Fibroblast of skin of right quadriceps (primary cell): ENCODE results near the gene TCF19.
"Not testable (repeated sequence)": the region's sequence is repeated elsewhere in the genome, so short reads cannot be mapped to it uniquely, and the experiment has no call there.

Source experiments
- DNase-seq: peaks from one replicate; pipeline ENCODE4 v3.0.0-alpha.2; 2013

Gene TCF19

DNA sequence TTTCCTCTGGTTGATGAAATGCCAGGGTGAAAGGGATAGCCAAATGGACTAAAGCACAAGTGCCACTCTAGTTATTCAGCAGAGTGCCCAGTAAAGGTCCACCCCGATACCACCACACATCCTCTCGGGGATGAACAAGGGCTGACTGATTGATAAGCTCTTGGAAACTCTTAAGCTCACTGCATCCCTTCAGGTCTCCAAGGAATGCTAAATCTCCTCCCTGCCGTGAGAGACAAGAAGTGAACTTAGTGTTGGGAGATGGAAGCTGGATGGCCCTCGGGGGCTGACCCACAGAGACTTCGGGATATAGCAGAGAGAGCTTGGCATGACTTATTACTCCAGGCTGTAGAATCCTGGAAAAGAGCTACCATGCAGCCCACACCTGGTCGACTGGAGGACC is 25.5 kb downstream of the TCF19 start:
- not testable (repeated sequence) for DNase-seq

DNA sequence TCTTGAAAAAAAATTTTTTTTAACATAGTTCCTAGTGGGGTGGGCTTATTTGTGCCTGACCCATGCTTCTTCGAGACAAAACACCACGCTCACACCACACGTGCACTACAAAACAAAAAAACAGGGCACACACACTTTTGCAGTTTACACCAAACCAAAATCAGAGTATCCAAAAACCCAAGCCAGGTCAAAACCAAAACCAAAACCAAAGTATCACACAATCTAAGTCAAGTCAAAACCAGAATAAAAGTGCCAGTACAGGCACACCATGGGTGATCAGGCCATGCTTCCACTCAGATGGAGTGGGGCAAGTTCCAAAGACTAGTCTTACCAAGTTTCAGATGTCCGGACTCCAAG is 27.3 kb downstream of the TCF19 start:
- DNase-seq = not testable (repeated sequence)

DNA sequence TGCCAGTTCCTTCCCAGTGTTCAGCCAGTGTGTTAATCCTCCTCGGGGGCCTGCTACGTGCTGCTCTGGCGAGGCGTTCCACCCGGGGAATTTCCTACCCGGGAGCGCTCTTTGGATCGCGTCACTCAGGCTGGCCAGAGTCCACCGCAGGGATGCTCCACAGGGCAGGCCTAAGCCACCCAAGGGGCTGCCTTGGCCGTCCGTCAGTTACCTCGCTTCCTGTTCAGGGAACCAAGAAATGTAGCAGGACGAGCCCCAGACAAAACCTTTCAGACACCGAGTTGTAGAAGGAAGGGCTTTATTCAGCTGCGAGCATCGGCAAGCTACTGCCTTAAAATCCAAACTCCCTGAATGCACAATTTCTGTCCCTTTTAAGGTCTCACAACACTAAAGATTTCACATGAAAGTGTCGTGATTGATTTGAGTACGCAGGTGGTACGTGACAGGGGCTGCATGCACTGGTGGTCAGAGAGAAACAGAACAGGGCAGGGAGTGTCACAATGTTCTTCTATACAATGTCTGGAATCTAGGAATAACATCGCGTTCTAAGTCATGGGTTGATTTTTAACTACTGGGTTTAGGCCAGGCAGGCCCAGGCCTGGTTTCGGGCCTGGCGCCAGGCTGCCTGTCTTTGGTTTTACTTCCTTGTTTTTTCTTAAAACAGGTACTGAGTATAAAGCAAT is 27.8 kb downstream of the TCF19 start:
- DNase-seq = no peak

DNA sequence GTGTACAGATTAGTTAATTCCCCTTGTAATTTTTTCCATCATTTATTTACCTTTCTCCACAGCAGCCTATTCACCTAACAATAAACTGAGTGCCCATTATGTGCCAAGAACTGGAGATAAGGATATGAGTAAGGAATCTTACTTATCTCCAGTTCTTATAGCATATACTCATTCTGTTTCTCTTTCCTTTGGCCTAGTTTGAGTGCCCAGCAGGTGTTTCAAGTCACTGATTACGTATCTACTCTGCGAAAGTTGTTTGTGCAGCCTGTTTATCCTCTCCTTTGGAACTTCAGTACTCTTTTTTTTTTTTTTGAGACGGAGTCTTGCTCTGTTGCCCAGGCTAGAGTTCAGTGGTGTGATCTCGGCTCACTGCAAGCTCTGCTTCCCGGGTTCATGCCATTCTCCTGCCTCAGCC is 29.4 kb downstream of the TCF19 start:
- DNase-seq = no peak

DNA sequence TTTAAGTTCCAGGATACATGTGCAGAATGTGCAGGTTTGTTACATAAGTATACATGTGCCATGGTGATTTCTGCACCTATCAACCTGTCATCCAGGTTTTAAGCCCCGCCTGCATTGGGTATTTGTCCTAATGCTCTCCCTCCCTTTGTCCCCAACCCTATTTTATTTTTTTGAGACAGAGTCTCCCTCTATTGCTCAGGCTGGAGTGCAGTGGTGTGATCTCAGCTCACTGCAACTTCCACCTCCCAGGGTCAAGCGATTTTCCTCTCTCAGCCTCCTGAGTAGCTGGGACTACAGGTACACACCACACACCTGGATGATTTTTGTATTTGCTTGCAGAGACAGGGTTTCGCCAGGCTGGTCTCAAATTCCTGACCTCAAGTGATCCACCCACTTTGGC is 30.8 kb downstream of the TCF19 start:
- not testable (repeated sequence) for DNase-seq

DNA sequence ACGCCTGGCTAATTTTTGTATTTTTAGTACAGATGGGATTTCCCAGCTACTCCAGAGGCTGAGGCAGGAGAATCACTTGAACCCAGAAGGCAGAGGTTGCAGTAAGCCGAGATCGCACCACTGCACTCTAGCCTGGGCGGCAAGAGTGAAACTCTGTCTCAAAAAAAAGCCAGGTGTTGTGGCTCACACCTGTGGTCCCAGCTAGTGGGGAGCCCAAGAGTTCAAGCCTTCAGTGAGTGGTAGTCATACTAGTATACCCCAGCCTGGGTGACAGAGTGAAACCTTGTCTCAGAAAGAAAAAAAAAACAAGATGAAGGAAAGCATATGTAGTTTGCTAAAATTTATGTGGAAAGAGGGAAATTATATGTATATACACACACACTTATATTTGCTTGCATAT is 32.1 kb downstream of the TCF19 start:
- no peak for DNase-seq

DNA sequence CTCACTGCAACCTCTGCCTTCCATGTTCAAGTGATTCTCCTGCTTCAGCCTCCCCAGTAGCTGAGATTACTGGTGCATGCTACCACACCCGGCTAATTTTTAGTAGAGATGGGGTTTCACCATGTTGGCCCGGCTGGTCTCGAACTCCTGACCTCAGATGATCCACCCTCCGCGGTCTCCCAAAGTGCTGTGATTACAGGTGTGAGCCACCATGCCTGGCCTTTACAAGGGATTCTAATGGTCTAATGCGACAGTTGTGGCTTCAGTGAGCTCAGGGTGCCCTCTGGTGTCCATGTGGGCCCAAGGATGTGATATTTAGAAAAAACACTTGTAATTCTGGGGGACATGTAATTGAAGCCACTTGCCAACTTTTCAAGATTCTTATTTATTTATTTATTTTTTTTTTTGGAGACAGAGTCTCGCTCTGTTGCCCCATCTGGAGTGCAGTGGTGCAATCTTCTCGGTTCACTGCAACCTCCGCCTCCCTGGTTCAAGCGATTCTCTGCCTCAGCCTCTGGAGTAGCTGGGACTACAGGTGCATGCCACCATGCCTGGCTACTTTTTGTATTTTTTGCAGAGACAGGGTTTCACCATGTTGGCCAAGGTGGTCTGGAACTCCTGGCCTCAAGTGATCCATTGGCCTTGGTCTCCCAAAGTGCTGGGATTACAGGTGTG is 34.2 kb downstream of the TCF19 start:
- peak; percentile 69 for DNase-seq

DNA sequence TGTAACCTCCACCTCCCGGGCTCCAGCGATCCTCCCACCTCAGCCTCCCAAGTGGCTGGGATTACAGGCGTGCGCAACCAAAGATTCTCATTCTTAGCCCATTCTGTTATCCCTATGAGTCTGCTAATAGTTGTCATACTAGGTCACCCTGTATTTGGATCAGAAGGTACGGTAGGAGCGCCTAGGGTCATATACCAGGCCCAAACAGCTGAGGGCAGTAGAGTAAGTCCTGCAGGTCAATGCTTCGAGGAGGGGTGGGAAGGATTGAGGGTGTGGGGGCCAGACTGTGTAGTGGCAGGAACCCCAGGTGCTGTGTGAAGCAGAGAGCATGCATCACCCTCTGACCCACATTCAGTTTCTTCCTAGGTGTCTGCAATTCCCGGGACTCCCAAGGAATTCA is 34.8 kb downstream of the TCF19 start:
- no peak for DNase-seq

DNA sequence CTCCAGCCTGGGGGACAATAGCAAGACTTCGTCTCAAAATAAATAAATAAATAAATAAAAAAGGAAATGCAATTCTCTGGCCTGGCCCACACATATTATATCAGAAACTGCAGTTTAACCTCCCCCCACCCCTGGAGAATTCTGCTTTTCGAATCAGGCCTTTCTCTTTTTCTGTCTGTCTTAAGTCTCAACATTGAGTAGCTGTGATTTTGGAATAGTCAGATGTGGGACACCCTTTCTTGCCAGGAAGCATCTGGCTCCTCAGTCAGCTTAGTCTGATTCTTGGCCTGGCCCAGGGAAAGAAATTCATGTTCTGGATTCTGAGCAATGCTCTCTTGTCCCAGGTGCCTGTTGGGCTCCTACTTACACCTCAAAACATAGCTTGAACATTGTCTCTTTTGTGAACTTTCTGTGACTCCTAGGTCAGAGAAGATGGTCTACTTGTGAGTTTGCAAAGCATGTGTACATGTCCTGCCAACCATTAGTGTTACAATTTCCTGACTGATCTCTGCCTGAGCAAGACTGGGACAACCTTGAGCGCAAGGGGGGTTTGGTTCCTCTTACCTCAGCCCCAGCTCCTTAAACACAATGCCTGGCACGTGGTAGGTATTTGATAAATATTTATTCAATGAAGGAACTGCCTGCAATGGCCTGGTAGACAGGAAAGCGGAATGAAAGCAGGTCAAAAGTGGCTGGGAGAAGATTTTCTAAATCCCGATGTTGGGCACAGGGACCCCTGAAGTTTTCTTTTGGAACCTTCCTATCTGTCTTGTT is 35.9 kb downstream of the TCF19 start:
- no peak for DNase-seq

DNA sequence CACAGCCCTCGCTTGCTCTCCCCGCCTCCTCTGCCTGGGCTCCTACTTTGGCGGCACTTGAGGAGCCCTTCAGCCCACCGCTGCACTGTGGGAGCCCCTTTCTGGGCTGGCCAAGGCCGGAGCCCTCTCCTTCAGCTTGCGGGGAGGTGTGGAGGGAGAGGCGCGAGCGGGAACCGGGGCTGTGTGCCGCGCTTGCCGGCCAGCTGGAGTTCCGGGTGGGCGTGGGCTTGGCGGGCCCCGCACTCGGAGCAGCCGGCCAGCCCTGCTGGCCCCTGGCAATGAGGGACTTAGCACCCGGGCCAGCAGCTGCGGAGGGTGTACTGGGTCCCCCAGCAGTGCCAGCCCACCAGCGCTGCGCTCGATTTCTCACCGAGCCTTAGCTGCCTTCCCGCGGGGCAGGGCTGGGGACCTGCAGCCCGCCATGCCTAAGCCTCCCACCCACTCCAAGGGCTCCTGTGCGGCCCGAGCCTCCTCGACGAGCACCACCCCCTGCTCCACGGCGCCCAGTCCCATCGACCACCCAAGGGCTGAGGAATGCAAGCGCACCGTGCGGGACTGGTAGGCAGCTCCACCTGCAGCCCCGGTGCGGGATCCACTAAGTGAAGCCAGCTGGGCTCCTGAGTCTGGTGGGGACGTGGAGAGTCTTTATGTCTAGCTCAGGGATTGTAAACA is 37.1 kb downstream of the TCF19 start:
- not testable (repeated sequence) for DNase-seq

DNA sequence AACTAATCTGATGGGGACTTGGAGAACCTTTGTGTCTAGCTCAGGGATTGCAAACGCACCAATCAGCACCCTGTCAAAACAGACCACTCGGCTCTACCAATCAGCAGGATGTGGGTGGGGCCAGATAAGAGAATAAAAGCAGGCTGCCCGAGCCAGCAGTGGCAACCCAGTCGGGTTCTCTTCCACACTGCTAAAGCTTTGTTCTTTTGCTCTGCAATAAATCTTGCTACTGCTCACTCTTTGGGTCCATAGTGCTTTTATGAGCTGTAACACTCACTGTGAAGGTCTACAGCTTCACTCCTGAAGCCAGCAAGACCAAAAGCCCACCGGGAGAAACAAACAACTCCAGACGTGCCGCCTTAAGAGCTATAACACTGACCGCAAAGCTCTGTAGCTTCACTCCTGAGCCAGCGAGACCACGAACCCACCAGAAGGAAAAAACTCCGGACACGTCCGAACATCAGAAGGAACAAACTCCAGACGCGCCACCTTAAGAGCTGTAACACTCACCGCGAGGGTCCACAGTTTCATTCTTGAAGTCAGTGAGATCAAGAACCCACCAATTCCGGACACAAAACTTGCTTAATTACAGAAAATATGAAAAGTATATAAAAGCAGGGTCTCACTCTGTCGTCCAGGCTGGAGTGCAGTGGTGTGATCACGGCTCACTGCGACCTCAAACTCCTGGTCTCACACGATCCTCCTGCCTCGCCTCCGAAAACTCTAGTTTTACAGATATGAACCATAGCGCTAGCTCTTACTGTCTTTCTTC is 38.0 kb downstream of the TCF19 start:
- DNase-seq = not testable (repeated sequence)

DNA sequence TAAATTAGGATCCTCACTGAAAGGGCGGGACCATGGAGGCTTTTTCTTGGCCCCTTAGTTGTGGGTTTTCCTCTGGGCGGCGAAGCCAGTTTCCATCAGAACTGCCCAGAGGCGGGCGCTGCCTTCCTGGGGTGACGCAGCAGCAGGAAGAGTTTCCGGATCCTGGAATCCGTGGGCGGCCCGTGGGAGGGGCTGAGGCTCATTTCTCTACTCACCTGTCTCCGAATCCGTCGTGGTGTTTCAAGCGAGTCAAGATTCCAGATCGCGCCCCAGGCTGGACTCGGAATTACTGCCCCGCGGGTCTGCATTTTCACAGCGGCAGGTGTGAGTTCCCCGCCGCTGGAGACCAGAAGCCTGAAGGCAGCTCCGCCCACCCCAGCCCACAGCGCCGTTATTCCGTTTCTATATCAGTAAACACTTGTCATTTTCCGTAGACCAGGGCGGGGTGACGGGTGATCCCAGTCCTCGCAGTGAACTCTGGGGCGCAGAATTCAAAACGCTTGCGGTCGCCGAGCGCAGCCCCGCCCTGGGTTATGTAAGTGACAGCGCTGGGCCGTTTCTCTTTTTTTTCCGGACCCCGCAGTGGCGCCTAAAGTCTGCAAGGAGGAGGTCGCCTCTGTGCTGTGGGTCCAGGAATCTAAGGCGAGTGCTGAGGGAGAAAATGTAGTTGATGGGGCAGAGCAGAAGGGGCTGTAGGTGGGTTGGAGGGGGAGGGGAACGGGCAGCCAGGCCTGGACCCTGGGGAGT is 39.3 kb downstream of the TCF19 start:
- peak; percentile 74 for DNase-seq

DNA sequence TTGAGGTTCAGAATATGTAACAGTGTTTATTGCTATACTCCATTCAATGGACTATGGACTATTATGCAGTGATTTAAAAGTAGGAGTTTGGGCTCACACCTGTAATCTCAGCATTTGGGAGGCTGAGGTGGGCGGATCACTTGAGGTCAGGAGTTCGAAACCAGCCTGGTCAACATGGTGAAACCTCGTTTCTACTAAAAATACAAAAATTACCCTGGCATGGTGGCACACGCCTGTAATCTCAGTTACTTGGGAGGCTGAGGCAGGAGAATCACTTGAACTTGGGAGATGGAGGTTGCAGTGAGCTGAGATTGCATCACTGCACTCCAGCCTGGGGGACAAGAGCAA is 40.7 kb downstream of the TCF19 start:
- DNase-seq = not testable (repeated sequence)

DNA sequence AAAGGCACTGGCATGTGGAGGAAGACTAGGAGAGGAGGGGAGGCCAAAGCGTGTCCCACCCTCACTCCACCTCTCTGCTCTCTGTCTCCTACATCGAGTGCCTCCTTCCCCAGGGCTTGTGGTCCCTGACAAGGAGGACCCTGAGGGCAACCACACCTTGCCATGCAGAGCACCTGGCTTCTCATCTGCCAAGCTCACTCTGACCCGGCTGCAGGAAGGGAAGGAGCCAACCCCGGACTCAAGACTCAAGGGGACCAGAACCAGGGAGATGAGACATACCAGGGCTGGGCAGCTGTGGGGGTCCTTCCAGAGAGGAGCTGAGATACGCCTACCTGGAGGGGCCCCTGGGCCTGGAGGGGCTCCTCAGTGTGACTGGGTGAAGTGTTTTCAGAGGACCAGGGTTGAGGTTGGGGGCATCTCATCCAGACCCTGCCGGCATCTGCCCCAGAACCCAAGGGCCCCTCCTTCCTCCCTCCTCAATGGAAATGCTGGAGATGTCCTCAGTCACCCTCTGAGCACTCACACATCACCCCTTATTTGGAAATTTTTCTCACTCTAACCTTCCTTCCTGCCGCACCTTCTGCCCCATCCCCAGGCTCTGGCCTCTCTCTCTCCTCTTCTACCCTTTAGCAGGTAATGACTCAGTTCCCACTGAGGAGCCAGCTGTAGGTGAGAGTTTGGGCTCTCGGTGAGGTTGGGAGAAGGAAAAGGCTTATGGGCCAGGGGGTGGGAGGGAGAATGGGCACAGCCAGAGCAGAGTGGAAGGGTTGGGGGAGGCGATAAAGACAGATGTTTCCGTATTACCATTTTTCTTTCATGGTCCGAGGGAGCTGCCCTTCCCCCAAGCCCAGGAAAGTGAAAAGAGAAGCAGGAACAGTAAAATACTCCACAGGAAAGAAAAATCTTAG is 44.1 kb downstream of the TCF19 start:
- DNase-seq = no peak

DNA sequence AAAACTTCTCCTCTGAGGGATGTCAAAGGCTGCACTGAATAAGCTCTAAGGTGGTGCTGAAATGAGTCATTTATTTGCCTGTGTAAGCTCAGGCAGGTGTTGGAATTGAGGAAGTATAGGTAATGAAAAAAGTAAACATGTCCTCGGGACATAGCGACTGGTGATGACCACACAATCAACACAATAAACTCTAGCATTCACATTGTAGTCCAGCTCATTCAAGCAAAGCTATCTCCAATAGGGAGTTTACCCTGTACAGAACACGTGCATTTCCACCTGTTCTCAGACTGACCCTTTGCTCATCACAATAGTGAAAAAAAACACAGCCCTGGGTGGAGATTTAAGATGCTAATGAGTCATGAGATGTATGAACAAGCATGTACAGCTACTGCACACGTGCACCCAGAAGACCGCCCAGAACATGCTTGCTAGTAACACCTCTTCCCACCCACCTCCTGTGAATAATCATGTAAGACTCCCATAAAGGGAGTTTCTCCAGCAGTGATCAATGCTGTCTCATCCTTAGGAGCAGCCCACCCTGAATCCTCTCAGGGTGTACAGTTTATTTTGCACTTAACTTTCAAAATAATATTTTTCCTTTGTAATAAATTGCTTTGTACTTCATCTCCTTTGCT is 45.1 kb downstream of the TCF19 start:
- DNase-seq = peak; percentile 70

DNA sequence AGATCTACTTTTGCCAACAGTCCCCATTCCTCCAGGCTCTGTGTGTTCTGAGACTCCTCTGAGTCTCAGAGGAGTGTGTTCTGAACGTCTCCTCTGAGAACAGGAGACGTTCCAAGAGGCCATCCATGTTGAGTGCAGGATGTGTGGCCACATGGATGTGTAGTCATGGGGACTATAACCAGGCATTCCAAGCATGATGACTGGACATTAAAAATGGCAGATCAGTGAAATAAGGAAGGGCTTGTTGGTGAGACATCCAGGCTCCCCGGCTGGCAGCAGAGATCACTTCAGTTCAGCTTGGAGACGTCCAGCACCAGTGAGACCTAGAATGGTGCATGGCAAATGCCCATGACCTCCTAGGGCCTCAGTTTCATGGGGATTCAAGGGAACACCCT is 46.4 kb downstream of the TCF19 start:
- DNase-seq = peak; percentile 9

DNA sequence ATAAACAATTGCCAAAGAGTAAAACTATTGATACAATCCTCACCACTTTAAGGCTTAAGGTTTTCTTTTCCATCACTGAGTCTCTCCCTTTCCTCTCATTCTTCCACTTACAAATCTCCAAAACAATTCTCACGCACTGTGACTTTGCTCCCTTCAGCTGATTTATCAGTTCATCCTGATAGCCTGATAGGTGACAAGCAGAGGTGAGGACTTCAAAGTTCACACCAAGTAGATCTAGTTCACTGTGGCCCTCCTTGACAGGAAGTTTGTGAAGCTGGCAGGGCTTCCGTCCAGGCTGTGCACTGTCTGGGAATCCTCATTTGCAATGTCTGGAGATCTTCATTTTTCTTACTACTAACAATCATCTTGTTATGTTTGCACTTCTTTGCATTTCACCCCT is 47.2 kb downstream of the TCF19 start:
- no peak for DNase-seq

DNA sequence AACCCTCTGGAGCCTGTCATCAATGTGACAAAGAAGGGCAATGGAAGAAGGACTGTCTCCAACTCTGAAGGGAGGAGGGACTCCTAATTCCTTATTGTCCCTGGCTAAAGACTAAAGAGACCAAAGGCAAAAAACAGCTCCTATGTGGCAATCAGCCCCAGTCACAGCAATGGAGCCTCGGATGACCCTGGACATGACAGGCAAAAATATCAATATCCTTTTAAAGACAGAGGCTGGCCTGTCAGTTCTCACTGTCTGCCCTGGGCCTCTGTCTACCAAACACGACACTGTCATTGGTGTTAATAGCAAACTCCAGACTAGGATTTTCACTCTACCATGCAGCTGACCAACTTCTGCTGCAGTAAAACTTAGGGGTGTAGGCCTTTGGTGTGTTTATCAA is 50.1 kb downstream of the TCF19 start:
- no peak for DNase-seq

DNA sequence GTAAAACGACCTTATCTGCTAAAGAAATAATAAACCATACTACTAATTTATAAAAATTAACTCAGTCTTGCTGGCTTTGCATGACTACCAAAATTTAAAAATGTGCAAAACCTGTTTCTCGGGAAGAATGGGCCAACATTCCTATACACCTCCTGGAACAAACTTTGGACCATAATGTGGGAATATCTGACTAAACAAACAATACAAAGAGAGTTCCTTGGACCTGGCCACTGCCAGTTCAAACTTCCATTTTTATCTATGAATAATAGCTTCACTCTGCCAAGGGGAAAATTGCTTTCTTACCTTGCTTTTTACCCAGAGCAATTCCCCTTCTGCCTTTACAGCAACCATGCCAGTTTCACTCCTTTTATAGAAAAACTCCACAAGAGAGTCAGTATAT is 50.7 kb downstream of the TCF19 start:
- no peak for DNase-seq

DNA sequence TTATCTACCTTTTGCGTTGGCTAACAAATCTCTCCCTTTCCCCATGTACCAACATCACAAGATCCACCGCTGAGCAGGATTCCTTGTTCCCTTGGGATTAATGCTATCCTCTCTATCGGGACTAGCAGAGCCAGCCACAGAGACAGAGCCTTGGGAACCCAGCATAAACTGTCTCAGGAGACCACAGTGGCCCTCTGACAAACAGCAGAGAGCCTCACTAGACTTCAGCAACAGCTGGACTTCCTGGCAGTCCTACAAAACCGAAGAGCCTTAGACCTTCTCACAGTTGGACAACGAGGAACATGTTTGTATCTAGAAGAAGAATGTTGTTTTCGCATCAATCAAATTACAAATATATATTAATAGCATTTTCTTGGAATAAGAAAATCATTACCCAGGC is 51.7 kb downstream of the TCF19 start:
- no peak for DNase-seq
